Peyer's patch (tissue), 4 donors: Measurements from ENCODE around the gene CELF2. TPM values are rescaled to one million over a fixed set of nuclear protein-coding genes. Genes with fewer than 3 reads are reported as not detected.

ENCODE experiments used
- DNase-seq, 3 donors: peaks; one replicate each; pipeline ENCODE4 v3.0.0-alpha.2; 2017 to 2019
- H3K27ac ChIP-seq, 4 donors: fragments of 200-600 bp; sonication (generic); one replicate each; pipeline ENCODE4 v1.5.1; 2016 to 2019
- H3K27me3 ChIP-seq, 2 donors: fragments of 200-600 bp; sonication (generic); one replicate each; pipeline ENCODE4 v1.5.1; 2019
- H3K36me3 ChIP-seq, 3 donors: fragments of 200-600 bp; sonication (generic); one replicate each; pipeline ENCODE4 v1.5.1; 2016 to 2019
- H3K4me1 ChIP-seq, 4 donors: fragments of 200-600 bp; sonication (generic); one replicate each; pipeline ENCODE4 v1.5.1; 2016 to 2019
- H3K4me3 ChIP-seq, 4 donors: fragments of 200-600 bp; sonication (generic); 1 replicate in 3 of 4; 2 replicates in 1 of 4; pipeline ENCODE4 v1.5.1; 2016 to 2019; ENCODE audit warnings: mild to moderate bottlenecking in 1 of 4
- H3K9me3 ChIP-seq, 4 donors: fragments of 200-600 bp; sonication (generic); one replicate each; pipeline ENCODE4 v1.5.1; 2016 to 2019; ENCODE audit warnings: mild to moderate bottlenecking in 1 of 4
- POLR2A ChIP-seq, 2 donors: fragments of 450-650 bp; IDR thresholded peaks; one replicate each; pipeline ENCODE4 v1.5.1; 2017; ENCODE audit warnings: antibody characterized with exemption in 2 of 2, mild to moderate bottlenecking in 2 of 2, moderate library complexity in 2 of 2
- total RNA-seq, 4 donors: library from RNA; depleted of rRNA; stranded (reverse); fragments of >200 nt; gene quantifications; one replicate each; pipeline ENCODE4 v1.1.0, GENCODE V29; 2016
- TF ChIP-seq, protein P1 (sequence below), 6 experiments: fragments of 450-650 bp in 4 of 6; fragments of 200-600 bp in 2 of 6; sonication (generic) in 1 of 6; IDR thresholded peaks; one replicate each; pipeline ENCODE4 v1.5.1; 2017 to 2019; ENCODE audit warnings: antibody characterized with exemption in 6 of 6, mild to moderate bottlenecking in 3 of 6, moderate library complexity in 1 of 6

CELF2 gene
- total RNA-seq, 4 donors from 2014 or later: 20.5 to 110 (median 40.7) TPM

DNA sequence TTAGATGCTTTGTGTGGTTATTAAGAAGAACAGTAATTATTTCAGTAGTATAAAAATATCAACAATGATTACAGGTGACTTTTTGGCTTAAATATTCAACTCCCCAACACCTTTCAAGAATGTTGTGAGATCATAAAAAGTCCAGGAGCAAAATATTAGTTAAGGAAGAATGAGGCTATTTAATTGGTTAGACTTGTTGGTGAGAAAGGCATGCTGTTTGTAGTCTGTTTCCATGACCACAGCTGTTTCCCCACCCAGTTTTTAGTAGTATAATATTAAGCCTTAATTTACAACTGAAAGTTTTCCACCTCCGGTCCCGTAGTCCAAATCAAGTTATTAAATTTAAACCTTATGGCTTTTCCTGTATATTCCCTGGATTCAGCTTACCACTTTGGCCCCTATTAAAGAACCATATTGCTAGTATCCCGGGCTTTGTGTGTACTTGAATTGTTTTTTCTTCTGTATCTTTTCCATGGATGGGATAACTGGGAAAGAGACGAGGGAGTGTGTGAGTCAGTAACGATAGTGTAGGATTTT lies 133.3 kb downstream of the CELF2 start:
- Histone ChIP-seq H3K36me3 (no peaks in the 10 kb centered on the region), H3K4me1 (peaks cover 0 to 28% (median 21%) of the 10 kb centered on the region in 4 donors), H3K27ac (peak overlapping the region; percentile 43 to 77 (median 62)), H3K4me3 (no peak overlapping the region), H3K27me3 (no peaks in the 10 kb centered on the region), H3K9me3 (no peaks in the 10 kb centered on the region)
- TF ChIP-seq POLR2A (IDR thresholded peaks at IDR 0.05): no peak
- TF ChIP-seq, protein P1, sequence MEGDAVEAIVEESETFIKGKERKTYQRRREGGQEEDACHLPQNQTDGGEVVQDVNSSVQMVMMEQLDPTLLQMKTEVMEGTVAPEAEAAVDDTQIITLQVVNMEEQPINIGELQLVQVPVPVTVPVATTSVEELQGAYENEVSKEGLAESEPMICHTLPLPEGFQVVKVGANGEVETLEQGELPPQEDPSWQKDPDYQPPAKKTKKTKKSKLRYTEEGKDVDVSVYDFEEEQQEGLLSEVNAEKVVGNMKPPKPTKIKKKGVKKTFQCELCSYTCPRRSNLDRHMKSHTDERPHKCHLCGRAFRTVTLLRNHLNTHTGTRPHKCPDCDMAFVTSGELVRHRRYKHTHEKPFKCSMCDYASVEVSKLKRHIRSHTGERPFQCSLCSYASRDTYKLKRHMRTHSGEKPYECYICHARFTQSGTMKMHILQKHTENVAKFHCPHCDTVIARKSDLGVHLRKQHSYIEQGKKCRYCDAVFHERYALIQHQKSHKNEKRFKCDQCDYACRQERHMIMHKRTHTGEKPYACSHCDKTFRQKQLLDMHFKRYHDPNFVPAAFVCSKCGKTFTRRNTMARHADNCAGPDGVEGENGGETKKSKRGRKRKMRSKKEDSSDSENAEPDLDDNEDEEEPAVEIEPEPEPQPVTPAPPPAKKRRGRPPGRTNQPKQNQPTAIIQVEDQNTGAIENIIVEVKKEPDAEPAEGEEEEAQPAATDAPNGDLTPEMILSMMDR (IDR thresholded peaks at IDR 0.05): no peak
- no peak for DNase-seq

DNA sequence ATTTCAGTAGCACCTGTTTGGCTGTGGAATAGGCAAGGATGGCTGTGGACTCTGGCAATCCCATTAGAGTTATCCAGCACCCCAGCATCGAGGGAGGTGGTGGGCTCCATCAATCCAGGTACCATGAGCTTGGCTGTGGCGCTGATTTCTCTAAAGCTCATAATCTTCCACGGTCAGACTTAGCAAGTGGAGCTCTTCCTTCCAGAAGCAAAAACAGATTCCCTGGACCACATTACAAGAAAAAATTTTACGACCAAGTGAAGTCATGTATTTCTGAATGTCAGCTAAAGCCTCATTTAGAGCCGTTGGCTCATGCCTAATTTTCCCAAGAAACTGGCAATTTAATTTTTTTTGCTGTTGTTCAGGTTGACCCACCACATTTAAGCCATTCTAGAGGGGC lies 135.1 kb downstream of the CELF2 start:
- Histone ChIP-seq H3K27ac (peak overlapping the region in 1 of 4 donors; percentile 33), H3K9me3 (no peaks in the 10 kb centered on the region), H3K27me3 (no peaks in the 10 kb centered on the region), H3K4me3 (no peak overlapping the region), H3K36me3 (no peaks in the 10 kb centered on the region), H3K4me1 (peaks cover 0 to 24% (median 17%) of the 10 kb centered on the region in 4 donors)
- DNase-seq: no peak
- TF ChIP-seq POLR2A (IDR thresholded peaks at IDR 0.05): no peak
- TF ChIP-seq, protein P1 (IDR thresholded peaks at IDR 0.05): no peak

DNA sequence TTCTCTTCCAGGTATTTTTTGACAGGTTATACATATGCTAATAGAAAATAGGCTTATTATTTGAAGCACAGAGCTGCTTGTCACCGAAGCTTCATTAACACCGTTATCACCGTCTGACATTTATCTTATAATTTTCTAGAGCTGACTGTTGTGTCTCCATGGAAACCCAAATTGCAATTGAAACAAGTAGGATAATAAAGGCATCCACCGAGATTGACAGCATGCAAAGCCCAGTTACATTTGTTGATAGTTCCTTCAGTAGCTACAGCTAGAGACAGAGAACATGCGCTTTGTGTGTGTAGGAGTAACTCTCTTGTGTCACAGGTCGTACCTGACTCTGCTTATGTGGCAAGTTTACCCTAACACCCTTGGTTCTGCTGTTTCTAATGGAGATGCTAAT lies 135.6 kb downstream of the CELF2 start:
- TF ChIP-seq POLR2A (IDR thresholded peaks at IDR 0.05): no peak
- TF ChIP-seq, protein P1 (IDR thresholded peaks at IDR 0.05): no peak
- no peaks in the 10 kb centered on the region for H3K27me3 ChIP-seq

DNA sequence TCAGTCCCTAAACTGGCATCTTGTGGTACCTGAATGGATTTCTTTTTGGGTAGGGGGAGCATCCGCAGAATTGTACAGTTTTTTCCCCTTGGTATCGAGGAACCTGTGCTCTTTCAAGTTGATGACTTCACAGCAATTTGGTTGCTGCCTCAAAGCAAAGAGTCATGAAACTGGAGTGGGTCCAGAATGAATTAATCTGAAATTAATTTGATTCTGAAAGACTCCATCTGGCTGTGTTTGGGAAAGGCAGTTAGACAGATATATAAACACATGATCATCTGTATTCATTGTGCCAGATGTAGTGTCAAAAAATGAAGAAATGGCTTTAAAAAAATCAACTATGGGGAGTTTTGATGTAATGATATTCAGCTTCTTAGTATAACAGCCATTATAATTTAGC lies 136.1 kb downstream of the CELF2 start:
- no peak for TF ChIP-seq POLR2A (IDR thresholded peaks at IDR 0.05)
- TF ChIP-seq, protein P1 (IDR thresholded peaks at IDR 0.05): no peak
- H3K27ac ChIP-seq: no peak overlapping the region
- H3K36me3 ChIP-seq: no peaks in the 10 kb centered on the region
- H3K9me3 ChIP-seq: no peaks in the 10 kb centered on the region
- no peak for DNase-seq
- no peaks in the 10 kb centered on the region for H3K27me3 ChIP-seq
- H3K4me1 ChIP-seq: peaks cover 0 to 24% (median 15%) of the 10 kb centered on the region in 4 donors
- no peak overlapping the region for H3K4me3 ChIP-seq

More for the DNA sequence above, 135.6 kb downstream of the CELF2 start:
- H3K36me3 ChIP-seq: no peaks in the 10 kb centered on the region
- H3K9me3 ChIP-seq: no peaks in the 10 kb centered on the region
- no peak overlapping the region for H3K4me3 ChIP-seq
- no peak overlapping the region for H3K27ac ChIP-seq
- no peak for DNase-seq
- peaks cover 0 to 24% (median 16%) of the 10 kb centered on the region in 4 donors for H3K4me1 ChIP-seq

DNA sequence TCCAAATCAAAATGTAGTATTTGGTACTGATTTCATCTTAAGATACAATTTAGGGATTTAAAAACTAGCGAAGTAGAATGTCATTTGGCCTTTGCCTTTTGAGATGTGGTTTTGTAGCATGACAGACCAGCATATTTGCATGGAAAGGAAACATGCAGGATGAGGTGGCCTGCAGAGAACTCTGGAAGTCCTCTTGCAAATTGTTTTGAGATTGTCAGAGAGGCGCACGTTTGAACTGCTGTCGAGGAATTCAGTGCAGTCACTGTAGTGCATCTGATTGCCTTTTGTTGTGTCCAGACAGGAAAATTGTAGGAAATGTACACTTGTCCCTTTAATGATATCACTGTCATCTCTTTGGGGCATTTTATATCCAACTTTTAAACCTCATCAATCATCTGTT lies 136.7 kb downstream of the CELF2 start:
- H3K4me1 ChIP-seq: peaks cover 0 to 24% (median 14%) of the 10 kb centered on the region in 4 donors
- no peak overlapping the region for H3K27ac ChIP-seq
- H3K27me3 ChIP-seq: no peaks in the 10 kb centered on the region
- no peaks in the 10 kb centered on the region for H3K9me3 ChIP-seq
- peak in 1 of 3 donors; percentile 57 for DNase-seq
- no peaks in the 10 kb centered on the region for H3K36me3 ChIP-seq
- no peak for TF ChIP-seq POLR2A (IDR thresholded peaks at IDR 0.05)
- TF ChIP-seq, protein P1 (IDR thresholded peaks at IDR 0.05): no peak
- H3K4me3 ChIP-seq: no peak overlapping the region
